Endothelial cell of umbilical vein (primary cell): ENCODE measurements around the gene COL4A2. TPM values are rescaled to one million over a fixed set of nuclear protein-coding genes. Genes with fewer than 3 reads are reported as not detected.

ENCODE experiments used
- BruUV-seq: library from RNA; stranded (reverse); fragments of 400-500 nt; replicated peaks from 2 replicates; lab custom pipeline; 2021; lab: Mats Ljungman, UMichigan
- CTCF ChIA-PET: fragments of 300-600, 350-600 bp; sonication (Branson Sonifier 250); formaldehyde crosslinking; loops from one replicate; lab custom pipeline; 2021; ENCODE audit warnings: antibody characterized with exemption, inconsistent platforms; lab: Charles Lee
- POLR2A ChIA-PET: fragments of 300-600, 350-600 bp; sonication (Branson Sonifier 250); formaldehyde crosslinking; loops from one replicate; lab custom pipeline; 2021; ENCODE audit warnings: antibody characterized with exemption, inconsistent platforms; lab: Charles Lee
- DNase-seq: peaks from one replicate; pipeline ENCODE4 v3.0.0-alpha.2; 2011; ENCODE audit warnings: low read depth, low spot score
- FAIRE-seq: peaks from 2 replicates; lab custom pipeline; 2011; peaks lifted over from hg19 to GRCh38; lab: Jason Lieb, UNC
- H2AFZ ChIP-seq: 2 replicates; pipeline ENCODE4 v1.6.0; 2012; ENCODE audit warnings: low read depth, low read length, control low read depth, inconsistent platforms
- H3K27ac ChIP-seq: 2 replicates; pipeline ENCODE4 v1.5.1; 2011; ENCODE audit warnings: low read depth, mild to moderate bottlenecking, control low read depth, low read length, moderate library complexity; ENCODE audit not compliant: insufficient read depth
- H3K27me3 ChIP-seq, 2 experiments: 2 replicates each; pipeline versions ENCODE4 v1.6.0 to v1.6.1; 2011; ENCODE audit warnings: low read length in 2 of 2, mixed read lengths in 1 of 2; ENCODE audit not compliant: control insufficient read depth in 2 of 2, insufficient read depth in 2 of 2
- H3K36me3 ChIP-seq, 2 experiments: 2 replicates in 1 of 2; 3 replicates in 1 of 2; pipeline ENCODE4 v1.5.1; 2011; ENCODE audit warnings: low read length in 2 of 2, mild to moderate bottlenecking in 1 of 2, moderate library complexity in 1 of 2; ENCODE audit not compliant: control insufficient read depth in 2 of 2, insufficient read depth in 2 of 2; ENCODE audit errors: extremely low read depth in 1 of 2
- H3K4me1 ChIP-seq: 3 replicates; pipeline ENCODE4 v1.5.1; 2011; ENCODE audit warnings: mild to moderate bottlenecking, low read length; ENCODE audit not compliant: control insufficient read depth, insufficient read depth; ENCODE audit errors: extremely low read depth
- H3K4me2 ChIP-seq: 2 replicates; pipeline ENCODE4 v1.6.1; 2011; ENCODE audit warnings: low read length, control low read depth, mixed read lengths; ENCODE audit not compliant: insufficient read depth
- H3K4me3 ChIP-seq, 3 experiments: fragments of 200-600 bp in 1 of 3; sonication (generic), shearing (Covaris generic) in 1 of 3; replicated peaks in 1 of 3; 2 replicates each; pipeline ENCODE4 v1.5.1; 2011 to 2016; ENCODE audit warnings: control low read depth in 3 of 3, low read length in 3 of 3, mild to moderate bottlenecking in 2 of 3, inconsistent platforms in 1 of 3, low read depth in 1 of 3, moderate library complexity in 1 of 3; ENCODE audit not compliant: insufficient read depth in 1 of 3
- H3K79me2 ChIP-seq: 2 replicates; pipeline ENCODE4 v1.6.0; 2012; ENCODE audit warnings: low read length, inconsistent platforms; ENCODE audit not compliant: control insufficient read depth, insufficient read depth
- H3K9ac ChIP-seq: replicated peaks from 2 replicates; pipeline ENCODE3; 2011; ENCODE audit warnings: low read length, control low read depth; ENCODE audit not compliant: insufficient read depth; ENCODE audit errors: extremely low read depth
- H3K9me1 ChIP-seq: replicated peaks from 3 replicates; pipeline ENCODE4 v1.6.0; 2011; ENCODE audit warnings: mild to moderate bottlenecking, low read length; ENCODE audit not compliant: control insufficient read depth, insufficient read depth; ENCODE audit errors: extremely low read depth
- H3K9me3 ChIP-seq: replicated peaks from 2 replicates; pipeline ENCODE4 v1.5.1; 2012; ENCODE audit warnings: low read length, inconsistent platforms; ENCODE audit not compliant: control insufficient read depth, insufficient read depth
- H4K20me1 ChIP-seq: replicated peaks from 2 replicates; pipeline ENCODE3; 2011; ENCODE audit warnings: mild to moderate bottlenecking, low read length; ENCODE audit not compliant: control insufficient read depth, insufficient read depth; ENCODE audit errors: extremely low read depth
- EZH2 ChIP-seq: IDR thresholded peaks from 2 replicates; pipeline ENCODE4 v1.6.1; 2012; ENCODE audit warnings: borderline replicate concordance, low read depth, mild to moderate bottlenecking, moderate library complexity, low read length, inconsistent platforms; ENCODE audit not compliant: severe bottlenecking
- FOS ChIP-seq: IDR thresholded peaks from 2 replicates; pipeline ENCODE4 v1.6.1; 2011; ENCODE audit warnings: mild to moderate bottlenecking, low read length, moderate library complexity, borderline replicate concordance; ENCODE audit not compliant: insufficient read depth
- GATA2 ChIP-seq: IDR thresholded peaks from 2 replicates; pipeline ENCODE4 v1.7.0; 2011; ENCODE audit warnings: low read depth, mild to moderate bottlenecking, moderate library complexity, mixed read lengths, low read length; ENCODE audit not compliant: insufficient read length, insufficient read depth
- JUN ChIP-seq: IDR thresholded peaks from 2 replicates; pipeline ENCODE4 v1.6.1; 2011; ENCODE audit warnings: borderline replicate concordance, low read depth; ENCODE audit not compliant: insufficient read length, insufficient read depth
- MYC ChIP-seq: IDR thresholded peaks from one replicate; pipeline ENCODE4 v1.6.1; 2011; ENCODE audit warnings: mild to moderate bottlenecking, low read depth, low read length
- POLR2A ChIP-seq: IDR thresholded peaks from 2 replicates; pipeline ENCODE4 v1.6.1; 2012; ENCODE audit warnings: low read depth, mild to moderate bottlenecking, control low read depth, low read length
- POLR2AphosphoS5 ChIP-seq: IDR thresholded peaks from 2 replicates; pipeline ENCODE4 v1.6.1; 2012; ENCODE audit warnings: low read depth, mild to moderate bottlenecking, control low read depth, low read length, moderate library complexity; ENCODE audit not compliant: insufficient read depth
- dilution Hi-C: fragments of 300-500 bp; cut with MboI; formaldehyde crosslinking; loops from one replicate; pipeline ENCODE4 v1.15.0; 2019; ENCODE audit warnings: low sequenced_read_pairs; ENCODE audit not compliant: extremely low pct_ligation_motif_present
- intact Hi-C: fragments of 100-400 bp; cut with micrococcal nuclease; formaldehyde crosslinking; loops from one replicate; pipeline ENCODE4 v1.10.0; 2022
- polyA plus RNA-seq, 4 experiments: library from polyadenylated mRNA; depleted of rRNA in 3 of 4; stranded (reverse) in 3 of 4; unstranded in 1 of 4; fragments of >200 nt; gene quantifications; 2 replicates each; pipeline versions ENCODE4 v1.2.1 to v1.2.3, GENCODE V29; 2011 to 2012; ENCODE audit warnings: missing spikeins in 1 of 4
- total RNA-seq: library from RNA; stranded (reverse); gene quantifications from 2 replicates; pipeline ENCODE4 v1.2.3, GENCODE V29; 2021
- TF ChIP-seq, protein P1 (sequence below): IDR thresholded peaks from 2 replicates; pipeline ENCODE4 v1.6.1; 2011; ENCODE audit not compliant: insufficient read depth, insufficient read length
- TF ChIP-seq, protein P2 (sequence below), 2 donors: IDR thresholded peaks; 1 replicate in 1 of 2; 2 replicates in 1 of 2; pipeline ENCODE4 v1.5.1; 2011; ENCODE audit warnings: low read length in 2 of 2, mild to moderate bottlenecking in 2 of 2, moderate library complexity in 2 of 2, control low read depth in 1 of 2, inconsistent platforms in 1 of 2, low read depth in 1 of 2; ENCODE audit not compliant: insufficient read depth in 1 of 2; ENCODE audit errors: extremely low read depth in 1 of 2

Gene COL4A2
- total and polyA plus RNA-seq, 2 donors (not counting 3 experiments of a cell fraction or from before 2014, with no cell fraction given): 792 to 940 TPM

DNA sequence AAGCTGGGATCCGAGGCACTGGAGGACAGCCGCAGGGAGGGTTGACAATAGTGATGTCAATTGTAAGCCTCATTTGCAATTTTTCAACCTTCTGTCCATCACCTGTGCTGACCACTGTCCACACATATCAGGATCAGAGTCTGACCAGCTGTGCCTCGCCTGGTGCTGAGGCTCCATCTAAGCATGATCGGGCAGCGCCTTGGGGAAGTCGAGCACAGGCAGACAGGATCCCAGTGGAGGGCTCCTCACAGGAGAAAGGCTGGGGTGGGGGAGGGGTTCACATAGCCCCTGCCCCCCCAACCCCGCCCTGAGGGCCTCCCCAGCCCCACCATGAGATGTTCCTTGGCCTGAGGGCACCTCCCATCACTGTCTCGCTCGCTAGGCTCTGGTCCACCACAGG, 194.1 kb downstream of the COL4A2 start:
- Histone ChIP-seq H3K27ac (no peak overlapping the region), H3K9ac (no peak overlapping the region), H3K27me3 (no peaks in the 10 kb centered on the region), H3K4me2 (no peak overlapping the region), H3K79me2 (no peaks in the 10 kb centered on the region), H2AFZ (no peak overlapping the region), H3K9me3 (no peaks in the 10 kb centered on the region), H4K20me1 (no peaks in the 10 kb centered on the region), H3K4me3 (no peak overlapping the region), H3K9me1 (no peaks in the 10 kb centered on the region), H3K4me1 (peaks cover 4% of the 10 kb centered on the region), H3K36me3 (peaks cover 34 to 52% of the 10 kb centered on the region in 2 experiments)
- no peak for DNase-seq
- POLR2A ChIA-PET: no interaction called here
- no peak for FAIRE-seq
- intact Hi-C loops: no loop called here
- dilution Hi-C loops: no loop called here
- TF ChIP-seq, protein P1, sequence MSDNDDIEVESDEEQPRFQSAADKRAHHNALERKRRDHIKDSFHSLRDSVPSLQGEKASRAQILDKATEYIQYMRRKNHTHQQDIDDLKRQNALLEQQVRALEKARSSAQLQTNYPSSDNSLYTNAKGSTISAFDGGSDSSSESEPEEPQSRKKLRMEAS: no peak
- TF ChIP-seq POLR2AphosphoS5 (no peak), FOS (no peak), MYC (no peak), JUN (no peak), EZH2 (no peak), POLR2A (no peak), GATA2 (no peak)
- TF ChIP-seq, protein P2, sequence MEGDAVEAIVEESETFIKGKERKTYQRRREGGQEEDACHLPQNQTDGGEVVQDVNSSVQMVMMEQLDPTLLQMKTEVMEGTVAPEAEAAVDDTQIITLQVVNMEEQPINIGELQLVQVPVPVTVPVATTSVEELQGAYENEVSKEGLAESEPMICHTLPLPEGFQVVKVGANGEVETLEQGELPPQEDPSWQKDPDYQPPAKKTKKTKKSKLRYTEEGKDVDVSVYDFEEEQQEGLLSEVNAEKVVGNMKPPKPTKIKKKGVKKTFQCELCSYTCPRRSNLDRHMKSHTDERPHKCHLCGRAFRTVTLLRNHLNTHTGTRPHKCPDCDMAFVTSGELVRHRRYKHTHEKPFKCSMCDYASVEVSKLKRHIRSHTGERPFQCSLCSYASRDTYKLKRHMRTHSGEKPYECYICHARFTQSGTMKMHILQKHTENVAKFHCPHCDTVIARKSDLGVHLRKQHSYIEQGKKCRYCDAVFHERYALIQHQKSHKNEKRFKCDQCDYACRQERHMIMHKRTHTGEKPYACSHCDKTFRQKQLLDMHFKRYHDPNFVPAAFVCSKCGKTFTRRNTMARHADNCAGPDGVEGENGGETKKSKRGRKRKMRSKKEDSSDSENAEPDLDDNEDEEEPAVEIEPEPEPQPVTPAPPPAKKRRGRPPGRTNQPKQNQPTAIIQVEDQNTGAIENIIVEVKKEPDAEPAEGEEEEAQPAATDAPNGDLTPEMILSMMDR (IDR thresholded peaks at IDR 0.05; ENCODE audit: extremely low read depth in 1 of 2, insufficient read depth in 1 of 2, low read depth in 1 of 2, low read length in 2 of 2): no peak
- BruUV-seq: no TSS peak
- CTCF ChIA-PET: interaction anchor here (1.5 kb wide), 1 partner anchor 45 kb away, joined by 6 read pairs; no protein-coding TSS in a partner anchor
